ENCODE measurements around the gene MGAT5. TPM values are rescaled to one million over a fixed set of nuclear protein-coding genes. Genes with fewer than 3 reads are reported as not detected.

The MGAT5 gene
- total RNA-seq, 1 experiment from 2014 or later: 52.4 TPM

GRCh38 chr2:134351016-134351415, 97.1 kb downstream of the MGAT5 start:
- H3K4me1 Mint-ChIP-seq: no peaks in the 10 kb centered on the region
- DNase-seq (ENCODE audit: low spot score) (no peak), ATAC-seq (no peak)
- H3K9me3 Mint-ChIP-seq: no peaks in the 10 kb centered on the region
- no peak overlapping the region for H3K27ac Mint-ChIP-seq
- CTCF ChIA-PET: no interaction called here
- H3K27me3 Mint-ChIP-seq (ENCODE audit: low read depth): no peaks in the 10 kb centered on the region
- TF ChIP-seq HMGXB4 (CRISPR knock-in tag; IDR thresholded peaks at IDR 0.05): no peak
- no peak for TF ChIP-seq USF1 (CRISPR knock-in tag; IDR thresholded peaks at IDR 0.05)
- no peak for TF ChIP-seq SMAD4 (CRISPR knock-in tag; IDR thresholded peaks at IDR 0.05)
- no peak for TF ChIP-seq ZNF121 (CRISPR knock-in tag; IDR thresholded peaks at IDR 0.05)
- TF ChIP-seq SOX15 (CRISPR knock-in tag; IDR thresholded peaks at IDR 0.05): no peak
- TF ChIP-seq CTCF (IDR thresholded peaks at IDR 0.05): no peak
- TF ChIP-seq E2F5 (CRISPR knock-in tag; IDR thresholded peaks at IDR 0.05): no peak
- no peak for TF ChIP-seq ZNF425 (CRISPR knock-in tag; conservative IDR thresholded peaks at IDR 0.05)
- no peak for TF ChIP-seq ESRRA (CRISPR knock-in tag; IDR thresholded peaks at IDR 0.05; ENCODE audit: borderline replicate concordance)
- no peak for TF ChIP-seq ATF3 (CRISPR knock-in tag; conservative IDR thresholded peaks at IDR 0.05)
- no peak for TF ChIP-seq ATF6 (CRISPR knock-in tag; IDR thresholded peaks at IDR 0.05)
- TF ChIP-seq USF2 (CRISPR knock-in tag; IDR thresholded peaks at IDR 0.05): no peak
- no peak for TF ChIP-seq ATF1 (CRISPR knock-in tag; IDR thresholded peaks at IDR 0.05)
- no peak for TF ChIP-seq ZNF317 (CRISPR knock-in tag; IDR thresholded peaks at IDR 0.05; ENCODE audit: borderline replicate concordance, low read depth)
- H3K36me3 Mint-ChIP-seq: peaks cover 4% of the 10 kb centered on the region; the same call in 1 of the 2 replicates
- POLR2A ChIA-PET: no interaction called here
- H3K4me3 Mint-ChIP-seq: no peak overlapping the region

- ATAC-seq: peak; percentile 67
- CTCF ChIA-PET: interaction anchor here (1.3 kb wide), 1 partner anchor 99 kb away, joined by 6 read pairs; no protein-coding TSS in a partner anchor
- H3K4me1 Mint-ChIP-seq: 0 out of 2 replicates have a peak, but pooled peaks cover 3% of the 10 kb centered on the region
Measured at GRCh38 chr2:134351899-134352298, 98.0 kb downstream of the MGAT5 start.

More at GRCh38 chr2:134351899-134352298, 98.0 kb downstream of the MGAT5 start:
- no peak for TF ChIP-seq TCF7 (CRISPR knock-in tag; IDR thresholded peaks at IDR 0.05; ENCODE audit: low read depth)
- TF ChIP-seq AFF4 (CRISPR knock-in tag; IDR thresholded peaks at IDR 0.05; ENCODE audit: borderline replicate concordance): no peak
- TF ChIP-seq ZNF263 (CRISPR knock-in tag; IDR thresholded peaks at IDR 0.05; ENCODE audit: low read depth): no peak
- TF ChIP-seq CREM (CRISPR knock-in tag; IDR thresholded peaks at IDR 0.05): no peak
- no peak for TF ChIP-seq RORB (CRISPR knock-in tag; IDR thresholded peaks at IDR 0.05)
- no peak for TF ChIP-seq E2F5 (CRISPR knock-in tag; IDR thresholded peaks at IDR 0.05)
- POLR2A ChIA-PET: no interaction called here
- H3K27ac Mint-ChIP-seq: no peak overlapping the region
- peaks cover 4% of the 10 kb centered on the region; the same call in 1 of the 2 replicates for H3K36me3 Mint-ChIP-seq
- no peak overlapping the region for H3K4me3 Mint-ChIP-seq
- no peaks in the 10 kb centered on the region for H3K9me3 Mint-ChIP-seq
- DNase-seq (ENCODE audit: low spot score): no peak
- H3K27me3 Mint-ChIP-seq (ENCODE audit: low read depth): no peaks in the 10 kb centered on the region
